Smooth muscle cell (in vitro differentiated cells): Measurements from ENCODE around the gene STXBP5. TPM values are rescaled to one million over a fixed set of nuclear protein-coding genes. Genes with fewer than 3 reads are reported as not detected.

Source experiments
- DNase-seq: peaks from one replicate; lab custom pipeline; 2025; ENCODE audit not compliant: unreplicated experiment; lab: John Stamatoyannopoulos, UW
- H2AFZ ChIP-seq: fragments of 200-600 bp; sonication (generic); 2 replicates; pipeline ENCODE4 v1.6.0; 2016; ENCODE audit warnings: antibody characterized with exemption, low read depth, mild to moderate bottlenecking
- H3F3A ChIP-seq: fragments of 200-600 bp; sonication (generic); 2 replicates; pipeline ENCODE4 v1.6.0; 2017; ENCODE audit warnings: antibody characterized with exemption, low read depth
- H3K27ac ChIP-seq: fragments of 200-600 bp; sonication (generic); 2 replicates; pipeline ENCODE4 v1.5.1; 2016; ENCODE audit warnings: low read depth, mild to moderate bottlenecking
- H3K27me3 ChIP-seq: fragments of 200-600 bp; sonication (generic); 2 replicates; pipeline ENCODE4 v1.6.1; 2016; ENCODE audit warnings: low read depth, mild to moderate bottlenecking
- H3K36me3 ChIP-seq: fragments of 200-600 bp; sonication (generic); 2 replicates; pipeline ENCODE4 v1.5.1; 2016; ENCODE audit warnings: low read depth
- H3K4me1 ChIP-seq: fragments of 200-600 bp; sonication (generic); 2 replicates; pipeline ENCODE4 v1.5.1; 2016; ENCODE audit warnings: low read depth
- H3K4me2 ChIP-seq: fragments of 200-600 bp; sonication (generic); 2 replicates; pipeline ENCODE4 v1.6.0; 2016; ENCODE audit warnings: mild to moderate bottlenecking
- H3K4me3 ChIP-seq: fragments of 200-600 bp; sonication (generic); 2 replicates; pipeline ENCODE4 v1.5.1; 2016; ENCODE audit warnings: mild to moderate bottlenecking
- H3K79me2 ChIP-seq: fragments of 200-600 bp; sonication (generic); 2 replicates; pipeline ENCODE4 v1.6.0; 2016; ENCODE audit warnings: low read depth, mild to moderate bottlenecking
- H3K9ac ChIP-seq: fragments of 200-600 bp; sonication (generic); 2 replicates; pipeline ENCODE4 v1.6.0; 2016; ENCODE audit warnings: low read depth
- H3K9me3 ChIP-seq: fragments of 200-600 bp; sonication (generic); replicated peaks from 2 replicates; pipeline ENCODE4 v1.5.1; 2016; ENCODE audit warnings: low read depth
- H4K20me1 ChIP-seq: fragments of 200-600 bp; sonication (generic); 2 replicates; pipeline ENCODE4 v1.6.0; 2016; ENCODE audit warnings: low read depth
- CTCF ChIP-seq: fragments of 200-600 bp; sonication (generic); IDR thresholded peaks from 2 replicates; pipeline ENCODE4 v1.5.1; 2017; ENCODE audit warnings: borderline replicate concordance, mild to moderate bottlenecking, antibody characterized with exemption; ENCODE audit not compliant: insufficient read depth, poor library complexity, severe bottlenecking
- WGBS: methylation state at CpG from one replicate; pipeline ENCODE4 v1.1.7; 2016; ENCODE audit warnings: low lambda C conversion rate; 5-methylcytosine and 5-hydroxymethylcytosine counted together
- polyA plus RNA-seq: library from polyadenylated mRNA; unstranded; fragments of >200 nt; fragmentation: Nextera tagmentation; extraction: Ambion mirVana; gene quantifications from 2 replicates; pipeline ENCODE4 v1.2.1, GENCODE V29; 2016
- total RNA-seq: library from RNA; depleted of rRNA; stranded (reverse); fragments of >200 nt; gene quantifications from 2 replicates; pipeline ENCODE4 v1.2.3, GENCODE V29; 2014

STXBP5 gene
- total and polyA plus RNA-seq, 2 experiments from 2014 or later, result 8.8 to 25.2 TPM

GRCh38 chr6:147267658-147268057, 63.4 kb downstream of the STXBP5 start:
- no peaks in the 10 kb centered on the region for H4K20me1 ChIP-seq
- no peak overlapping the region for H3K9ac ChIP-seq
- H2AFZ ChIP-seq, result no peak overlapping the region
- H3K9me3 ChIP-seq, result no peaks in the 10 kb centered on the region
- DNase-seq, result no peak
- H3F3A ChIP-seq, result no peaks in the 10 kb centered on the region
- H3K27me3 ChIP-seq, result no peaks in the 10 kb centered on the region
- no peak overlapping the region for H3K4me2 ChIP-seq
- no peak overlapping the region for H3K4me3 ChIP-seq
- H3K79me2 ChIP-seq, result no peaks in the 10 kb centered on the region
- no peak for TF ChIP-seq CTCF
- no peak overlapping the region for H3K27ac ChIP-seq
- H3K36me3 ChIP-seq, result peaks cover 10% of the 10 kb centered on the region
- H3K4me1 ChIP-seq, result peaks cover 4% of the 10 kb centered on the region
- WGBS, result 98% methylated on average over 2 of the region's 2 CpGs

- H4K20me1 ChIP-seq, result no peaks in the 10 kb centered on the region
- no peaks in the 10 kb centered on the region for H3K4me1 ChIP-seq
- no peaks in the 10 kb centered on the region for H3F3A ChIP-seq
- H3K9ac ChIP-seq, result no peak overlapping the region
- H3K79me2 ChIP-seq, result no peaks in the 10 kb centered on the region
- H3K4me2 ChIP-seq, result no peak overlapping the region
- no peaks in the 10 kb centered on the region for H3K9me3 ChIP-seq
- H2AFZ ChIP-seq, result no peak overlapping the region
- no peaks in the 10 kb centered on the region for H3K27me3 ChIP-seq
- TF ChIP-seq CTCF, result no peak
- DNase-seq, result no peak
- H3K4me3 ChIP-seq, result no peak overlapping the region
- peaks cover 10% of the 10 kb centered on the region for H3K36me3 ChIP-seq
- H3K27ac ChIP-seq, result no peak overlapping the region
These were observed 64.0 kb downstream of the STXBP5 start for GRCh38 chr6:147268254-147268653.

- Histone ChIP-seq H3K4me2 (no peak overlapping the region), H3K27ac (no peak overlapping the region), H4K20me1 (no peaks in the 10 kb centered on the region), H3K4me3 (no peak overlapping the region), H3F3A (no peaks in the 10 kb centered on the region), H3K36me3 (peaks cover 5% of the 10 kb centered on the region), H3K9me3 (no peaks in the 10 kb centered on the region), H3K79me2 (no peaks in the 10 kb centered on the region), H3K9ac (no peak overlapping the region), H3K27me3 (no peaks in the 10 kb centered on the region), H3K4me1 (no peaks in the 10 kb centered on the region), H2AFZ (no peak overlapping the region)
- no peak for DNase-seq
- no peak for TF ChIP-seq CTCF
These were observed 69.8 kb downstream of the STXBP5 start for GRCh38 chr6:147274012-147274411.

- Histone ChIP-seq H3K4me1 (no peaks in the 10 kb centered on the region), H3K36me3 (peaks cover 5% of the 10 kb centered on the region), H3K9me3 (no peaks in the 10 kb centered on the region), H2AFZ (no peak overlapping the region), H3K9ac (no peak overlapping the region), H3K27me3 (no peaks in the 10 kb centered on the region), H3K27ac (no peak overlapping the region), H3K79me2 (no peaks in the 10 kb centered on the region), H3F3A (no peaks in the 10 kb centered on the region), H3K4me3 (no peak overlapping the region), H4K20me1 (no peaks in the 10 kb centered on the region), H3K4me2 (no peak overlapping the region)
- TF ChIP-seq CTCF, result no peak
- DNase-seq, result no peak
These were observed 70.6 kb downstream of the STXBP5 start for GRCh38 chr6:147274776-147275175.
